K562 (cell line): Measurements from ENCODE around the gene TXNL4A. TPM values are rescaled to one million over a fixed set of nuclear protein-coding genes. Genes with fewer than 3 reads are reported as not detected.
A peak's percentile ranks its signal among the peaks of the same experiment; 100 is the strongest.

Experiments
- ATAC-seq: fragments of 200-7000 bp; cut with Tn5 transposase; 3 replicates; pipeline ENCODE4 v1.9.1; 2020; ENCODE audit warnings: moderate library complexity
- BruUV-seq: library from RNA; stranded (reverse); fragments of 400-500 nt; replicated peaks from 2 replicates; lab custom pipeline; 2021; lab: Mats Ljungman, UMichigan
- CTCF ChIA-PET: fragments of 300-600 bp; formaldehyde crosslinking; extraction: SDS; loops from one replicate; lab custom pipeline; 2021; ENCODE audit warnings: low intra/inter-chr PET ratio; lab: Yijun Ruan, JAX
- POLR2A ChIA-PET: fragments of 300-600, 350-650 bp; sonication (Branson Sonifier 250); formaldehyde crosslinking; extraction: SDS; loops from one replicate; lab custom pipeline; 2021; ENCODE audit warnings: antibody characterized with exemption, inconsistent platforms; lab: Yijun Ruan, JAX
- DNase-seq, 4 experiments: peaks; one replicate each; pipeline versions ENCODE4 v3.0.0 to v3.0.0-alpha.2; 2011 to 2018; ENCODE audit warnings: low spot score in 3 of 4, mixed read lengths in 3 of 4; ENCODE audit errors: extremely low read depth in 1 of 4
- FAIRE-seq: peaks from 2 replicates; lab custom pipeline; 2011; peaks lifted over from hg19 to GRCh38; lab: Jason Lieb, UNC
- H2AFZ ChIP-seq: 2 replicates; pipeline ENCODE4 v1.6.0; 2011; ENCODE audit warnings: low read depth, low read length, control low read depth, inconsistent platforms
- H3K27ac ChIP-seq: fragments of 200-600 bp; 3 replicates; pipeline ENCODE4 v1.8.0; 2011; ENCODE audit warnings: low read depth, mild to moderate bottlenecking, control low read depth, inconsistent platforms, low read length, moderate library complexity, mixed read lengths; ENCODE audit errors: extremely low read depth
- H3K27me3 ChIP-seq, 2 experiments: fragments of 300-600 bp in 1 of 2; 2 replicates in 1 of 2; 3 replicates in 1 of 2; pipeline versions ENCODE4 v1.6.0 to v1.8.0; 2011; ENCODE audit warnings: inconsistent platforms in 2 of 2, low read length in 2 of 2, mild to moderate bottlenecking in 1 of 2, mixed read lengths in 1 of 2, moderate library complexity in 1 of 2; ENCODE audit not compliant: control insufficient read depth in 2 of 2, insufficient read depth in 2 of 2
- H3K36me3 ChIP-seq: fragments of 300-600 bp; 3 replicates; pipeline ENCODE4 v1.8.0; 2011; ENCODE audit warnings: mild to moderate bottlenecking, low read length, inconsistent platforms; ENCODE audit not compliant: control insufficient read depth, insufficient read depth
- H3K4me1 ChIP-seq, 2 experiments: fragments of 200-600 bp in 1 of 2; replicated peaks in 1 of 2; 2 replicates in 1 of 2; 3 replicates in 1 of 2; pipeline versions ENCODE4 v1.5.1 to v1.8.0; 2011; ENCODE audit warnings: inconsistent platforms in 2 of 2, low read length in 2 of 2, mild to moderate bottlenecking in 1 of 2, mixed read lengths in 1 of 2, moderate library complexity in 1 of 2; ENCODE audit not compliant: control insufficient read depth in 2 of 2, insufficient read depth in 2 of 2
- H3K4me2 ChIP-seq: 2 replicates; pipeline ENCODE4 v1.6.1; 2011; ENCODE audit warnings: low read length, control low read depth, inconsistent platforms, mixed read lengths; ENCODE audit not compliant: insufficient read depth
- H3K4me3 ChIP-seq: fragments of 200-600 bp; sonication (generic), shearing (Covaris generic); 2 replicates; pipeline ENCODE4 v1.5.1; 2016; ENCODE audit warnings: control low read depth, inconsistent platforms
- H3K79me2 ChIP-seq: fragments of 200-600 bp; 3 replicates; pipeline ENCODE4 v1.8.0; 2011; ENCODE audit warnings: low read length, inconsistent platforms; ENCODE audit not compliant: control insufficient read depth, insufficient read depth
- H3K9ac ChIP-seq, 2 experiments: 2 replicates each; pipeline versions ENCODE4 v1.6.0 to v1.6.1; 2011; ENCODE audit warnings: low read depth in 2 of 2, low read length in 2 of 2, control low read depth in 1 of 2, inconsistent platforms in 1 of 2, mild to moderate bottlenecking in 1 of 2, mixed read lengths in 1 of 2; ENCODE audit not compliant: insufficient read depth in 1 of 2
- H3K9me1 ChIP-seq: one replicate; pipeline ENCODE4 v1.6.0; 2011; ENCODE audit warnings: inconsistent platforms, mild to moderate bottlenecking, low read length, moderate library complexity; ENCODE audit not compliant: control insufficient read depth, insufficient read depth
- H3K9me3 ChIP-seq: replicated peaks from 2 replicates; pipeline ENCODE4 v1.5.1; 2011; ENCODE audit warnings: low read depth, low read length, inconsistent platforms; ENCODE audit not compliant: control insufficient read depth, insufficient read depth
- H4K20me1 ChIP-seq: replicated peaks from 2 replicates; pipeline ENCODE4 v1.6.1; 2011; ENCODE audit warnings: low read length, inconsistent platforms, mixed read lengths; ENCODE audit not compliant: control insufficient read depth, insufficient read depth
- FOXM1 ChIP-seq, 2 experiments: fragments of 450-650 bp in 1 of 2; sonication (generic) in 1 of 2; formaldehyde crosslinking in 1 of 2; IDR thresholded peaks; 2 replicates each; pipeline versions ENCODE4 v1.6.1 to v1.9.0; 2017 to 2022; ENCODE audit warnings: low read depth in 2 of 2, mild to moderate bottlenecking in 2 of 2, missing genetic modification reagents in 1 of 2, moderate library complexity in 1 of 2
- IFI16 ChIP-seq: fragments of 250-450 bp; sonication (Bioruptor Pico); IDR thresholded peaks from 2 replicates; pipeline ENCODE4 v2.1.2; 2022; ENCODE audit warnings: mild to moderate bottlenecking, inconsistent platforms
- KDM1A ChIP-seq, 2 experiments: fragments of 450-650 bp; IDR thresholded peaks; 2 replicates each; pipeline ENCODE4 v1.6.1; 2016; ENCODE audit warnings: mild to moderate bottlenecking in 2 of 2
- MEF2A ChIP-seq: IDR thresholded peaks from 2 replicates; pipeline ENCODE4 v1.6.1; 2011; ENCODE audit warnings: low read depth, mild to moderate bottlenecking, low read length, moderate library complexity; ENCODE audit not compliant: control insufficient read depth
- MEIS2 ChIP-seq: fragments of 450-650 bp; IDR thresholded peaks from 2 replicates; pipeline ENCODE4 v1.6.1; 2014; ENCODE audit warnings: mild to moderate bottlenecking; ENCODE audit not compliant: partially characterized antibody
- POLR3A ChIP-seq: IDR thresholded peaks from 2 replicates; pipeline ENCODE4 v1.6.1; 2011; ENCODE audit warnings: borderline replicate concordance, mild to moderate bottlenecking, moderate library complexity; ENCODE audit not compliant: insufficient read length, insufficient read depth; ENCODE audit errors: extremely low read depth
- STAG1 ChIP-seq: sonication (generic); formaldehyde crosslinking; IDR thresholded peaks from 2 replicates; pipeline ENCODE4 v1.5.0; 2020; ENCODE audit warnings: missing genetic modification reagents, borderline replicate concordance
- ZNF444 ChIP-seq: fragments of 250-450 bp; sonication (Bioruptor Pico); IDR thresholded peaks from 2 replicates; pipeline ENCODE4 v1.4.0; 2020; ENCODE audit warnings: mild to moderate bottlenecking, moderate library complexity
- WGBS: fragments of 100-300 bp; shearing (Covaris generic); methylation state at CpG from one replicate; pipeline ENCODE4 v1.1.6; 2016; ENCODE audit warnings: low coverage, mixed read lengths; ENCODE audit not compliant: insufficient coverage; ENCODE audit errors: missing lambda C conversion rate; 5-methylcytosine and 5-hydroxymethylcytosine counted together
- in situ Hi-C: fragments of 300-500 bp; cut with MboI; formaldehyde crosslinking; loops from 4 replicates; pipeline ENCODE4 v1.15.0; 2018; ENCODE audit warnings: inconsistent platforms, mixed read lengths
- intact Hi-C: fragments of 100-400 bp; cut with micrococcal nuclease; formaldehyde crosslinking; loops from 2 replicates; pipeline ENCODE4 v1.14.2; 2022
- polyA plus RNA-seq, 8 experiments: library from polyadenylated mRNA; depleted of rRNA in 4 of 8; stranded (reverse) in 5 of 8; unstranded in 3 of 8; fragments of >200 nt; fragmentation: Nextera tagmentation in 2 of 8; fragmentation: Illumina TruSeq in 1 of 8; extraction: Ambion mirVana in 2 of 8; extraction: Trizol in 1 of 8; gene quantifications; 2 replicates each; pipeline versions ENCODE4 v1.2.1 to v1.2.3, GENCODE V29; 2011 to 2014; ENCODE audit warnings: inconsistent platforms in 1 of 8, missing spikeins in 1 of 8
- total RNA-seq, 7 experiments: library from RNA; depleted of rRNA in 6 of 7; stranded (reverse); fragments of >200 nt in 6 of 7; fragmentation: Illumina TruSeq in 2 of 7; extraction: Trizol in 2 of 7; gene quantifications; 2 replicates each; pipeline versions ENCODE4 v1.2.1 to v1.2.3, GENCODE V29; 2011 to 2021; ENCODE audit warnings: low replicate concordance in 1 of 7
- TF ChIP-seq, protein P1 (sequence below): fragments of 450-650 bp; formaldehyde crosslinking; IDR thresholded peaks from 2 replicates; pipeline ENCODE4 v1.4.0; 2020; ENCODE audit warnings: mild to moderate bottlenecking, moderate library complexity
- TF ChIP-seq, protein P2 (sequence below): sonication (generic); formaldehyde crosslinking; IDR thresholded peaks from 2 replicates; pipeline ENCODE4 v1.8.0; 2022; ENCODE audit warnings: mild to moderate bottlenecking, missing genetic modification reagents
- TF ChIP-seq, protein P3 (sequence below): sonication (generic); formaldehyde crosslinking; IDR thresholded peaks from 2 replicates; pipeline ENCODE4 v1.8.0; 2022; ENCODE audit warnings: missing genetic modification reagents, mild to moderate bottlenecking, moderate library complexity, borderline replicate concordance
- TF ChIP-seq, protein P4 (sequence below), 2 experiments: fragments of 250-450 bp in 1 of 2; fragments of 450-650 bp in 1 of 2; sonication (Bioruptor Pico) in 1 of 2; IDR thresholded peaks; 2 replicates each; pipeline versions ENCODE4 v1.6.1 to v1.8.0; 2016 to 2021; ENCODE audit warnings: mild to moderate bottlenecking in 2 of 2, moderate library complexity in 2 of 2, missing compliant biosample characterization in 1 of 2, missing genetic modification characterization in 1 of 2
- TF ChIP-seq, protein P5 (sequence below): IDR thresholded peaks from 3 replicates; pipeline ENCODE4 v1.6.1; 2011; ENCODE audit warnings: borderline replicate concordance, mild to moderate bottlenecking; ENCODE audit not compliant: insufficient read length, insufficient read depth

TXNL4A gene
- total and polyA plus RNA-seq, 9 of the 15 experiments (the other 6 are each of a cell fraction or from before 2014, with no cell fraction given) = 27.0 to 132 (median 87.5) TPM

DNA sequence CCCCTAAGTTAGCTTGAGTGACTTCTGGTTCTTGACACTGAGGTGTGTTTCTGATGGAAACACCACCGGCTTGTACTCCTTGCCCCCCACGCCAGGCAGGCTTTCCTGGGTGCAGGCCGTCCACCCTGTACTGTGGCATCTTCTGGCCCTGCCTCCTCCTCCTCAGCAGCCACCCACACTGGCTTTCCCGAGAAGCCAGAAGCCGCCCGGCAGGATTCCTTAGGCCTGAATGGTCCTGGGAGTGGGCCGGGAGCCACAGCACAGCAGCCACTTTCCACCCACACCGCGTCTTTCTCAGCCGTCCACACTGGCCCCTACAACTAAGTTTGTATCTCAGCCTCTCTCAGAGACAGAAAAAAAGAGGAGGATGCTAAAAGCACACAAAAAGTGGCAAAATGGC lies 26.1 kb downstream of the TXNL4A start (continued):
- TF ChIP-seq, protein P1, sequence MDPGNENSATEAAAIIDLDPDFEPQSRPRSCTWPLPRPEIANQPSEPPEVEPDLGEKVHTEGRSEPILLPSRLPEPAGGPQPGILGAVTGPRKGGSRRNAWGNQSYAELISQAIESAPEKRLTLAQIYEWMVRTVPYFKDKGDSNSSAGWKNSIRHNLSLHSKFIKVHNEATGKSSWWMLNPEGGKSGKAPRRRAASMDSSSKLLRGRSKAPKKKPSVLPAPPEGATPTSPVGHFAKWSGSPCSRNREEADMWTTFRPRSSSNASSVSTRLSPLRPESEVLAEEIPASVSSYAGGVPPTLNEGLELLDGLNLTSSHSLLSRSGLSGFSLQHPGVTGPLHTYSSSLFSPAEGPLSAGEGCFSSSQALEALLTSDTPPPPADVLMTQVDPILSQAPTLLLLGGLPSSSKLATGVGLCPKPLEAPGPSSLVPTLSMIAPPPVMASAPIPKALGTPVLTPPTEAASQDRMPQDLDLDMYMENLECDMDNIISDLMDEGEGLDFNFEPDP (CRISPR knock-in tag) = no peak
- TF ChIP-seq IFI16 (CRISPR knock-in tag) = no peak

DNA sequence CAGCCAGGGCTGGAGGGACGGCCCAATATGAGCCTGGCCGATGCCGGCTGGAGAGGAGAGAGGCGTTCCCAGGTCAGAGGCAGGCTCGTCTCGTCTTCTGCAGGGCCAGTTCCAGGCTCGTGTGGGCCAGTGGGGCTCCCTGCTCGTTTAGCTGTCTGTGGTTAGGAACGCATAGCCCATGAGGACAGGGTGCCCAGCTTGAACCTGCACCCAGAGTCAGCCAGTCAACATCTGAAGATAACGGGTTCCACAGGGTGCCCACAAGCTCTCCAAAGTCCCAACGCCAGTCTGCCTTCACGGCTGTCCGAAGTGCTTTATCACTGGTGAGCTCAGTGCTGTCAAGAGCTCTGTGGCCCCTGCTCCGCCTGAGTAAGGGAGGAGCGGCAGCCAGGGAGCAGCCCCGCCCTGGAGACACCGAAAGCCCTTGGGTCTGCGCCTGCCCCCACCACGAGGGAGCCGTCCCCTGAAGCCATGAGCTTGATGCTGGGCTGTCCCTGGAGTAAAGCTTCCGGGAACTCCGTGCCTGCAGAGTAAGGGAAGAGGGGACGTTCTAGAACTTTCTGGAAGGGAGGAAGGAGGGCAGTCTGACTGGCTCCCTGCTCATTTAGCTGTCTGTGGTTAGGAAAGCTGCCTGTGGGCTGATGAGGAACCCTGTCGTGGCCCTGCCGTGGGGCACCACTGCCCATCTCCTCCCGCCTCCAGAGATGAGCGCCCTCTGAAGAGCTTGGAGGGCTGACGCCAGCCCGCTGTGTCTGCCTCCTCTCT lies 26.7 kb downstream of the TXNL4A start:
- intact Hi-C loops = no loop called here
- H3K9ac ChIP-seq = peak overlapping the region in 1 of 2 experiments; percentile 70; a peak in 3 of 4 replicates
- TF ChIP-seq ZNF444 (CRISPR knock-in tag) = no peak
- peak; percentile 77 for TF ChIP-seq MEIS2
- TF ChIP-seq, protein P2, sequence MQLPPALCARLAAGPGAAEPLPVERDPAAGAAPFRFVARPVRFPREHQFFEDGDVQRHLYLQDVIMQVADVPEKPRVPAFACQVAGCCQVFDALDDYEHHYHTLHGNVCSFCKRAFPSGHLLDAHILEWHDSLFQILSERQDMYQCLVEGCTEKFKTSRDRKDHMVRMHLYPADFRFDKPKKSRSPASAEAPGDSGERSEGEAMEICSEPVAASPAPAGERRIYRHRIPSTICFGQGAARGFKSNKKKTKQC (CRISPR knock-in tag) = no peak
- TF ChIP-seq STAG1 (CRISPR knock-in tag) = no peak
- TF ChIP-seq POLR3A = no peak
- no peak for TF ChIP-seq KDM1A (IDR thresholded peaks at IDR 0.05)
- TF ChIP-seq, protein P3, sequence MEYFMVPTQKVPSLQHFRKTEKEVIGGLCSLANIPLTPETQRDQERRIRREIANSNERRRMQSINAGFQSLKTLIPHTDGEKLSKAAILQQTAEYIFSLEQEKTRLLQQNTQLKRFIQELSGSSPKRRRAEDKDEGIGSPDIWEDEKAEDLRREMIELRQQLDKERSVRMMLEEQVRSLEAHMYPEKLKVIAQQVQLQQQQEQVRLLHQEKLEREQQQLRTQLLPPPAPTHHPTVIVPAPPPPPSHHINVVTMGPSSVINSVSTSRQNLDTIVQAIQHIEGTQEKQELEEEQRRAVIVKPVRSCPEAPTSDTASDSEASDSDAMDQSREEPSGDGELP (CRISPR knock-in tag) = 0 out of 2 replicates have a peak, but pooled peaks have one; percentile 14
- TF ChIP-seq, protein P4, sequence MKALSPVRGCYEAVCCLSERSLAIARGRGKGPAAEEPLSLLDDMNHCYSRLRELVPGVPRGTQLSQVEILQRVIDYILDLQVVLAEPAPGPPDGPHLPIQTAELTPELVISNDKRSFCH (CRISPR knock-in tag; IDR thresholded peaks at IDR 0.05) = no peak
- TF ChIP-seq, protein P4 (tag; IDR thresholded peaks at IDR 0.05) = no peak
- TF ChIP-seq MEF2A = no peak
- TF ChIP-seq, protein P5, sequence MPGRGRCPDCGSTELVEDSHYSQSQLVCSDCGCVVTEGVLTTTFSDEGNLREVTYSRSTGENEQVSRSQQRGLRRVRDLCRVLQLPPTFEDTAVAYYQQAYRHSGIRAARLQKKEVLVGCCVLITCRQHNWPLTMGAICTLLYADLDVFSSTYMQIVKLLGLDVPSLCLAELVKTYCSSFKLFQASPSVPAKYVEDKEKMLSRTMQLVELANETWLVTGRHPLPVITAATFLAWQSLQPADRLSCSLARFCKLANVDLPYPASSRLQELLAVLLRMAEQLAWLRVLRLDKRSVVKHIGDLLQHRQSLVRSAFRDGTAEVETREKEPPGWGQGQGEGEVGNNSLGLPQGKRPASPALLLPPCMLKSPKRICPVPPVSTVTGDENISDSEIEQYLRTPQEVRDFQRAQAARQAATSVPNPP = no peak
- TF ChIP-seq FOXM1 (IDR thresholded peaks at IDR 0.05; ENCODE audit: low read depth) = no peak
- TF ChIP-seq FOXM1 (CRISPR knock-in tag; IDR thresholded peaks at IDR 0.05; ENCODE audit: low read depth) = no peak

More for the DNA sequence above, 26.7 kb downstream of the TXNL4A start:
- WGBS = 37% methylated on average over 17 of the region's 29 CpGs
- Histone ChIP-seq H2AFZ (peak overlapping the region; percentile 72), H3K27me3 (no peaks in the 10 kb centered on the region), H3K9me1 (no peaks in the 10 kb centered on the region), H3K36me3 (no peaks in the 10 kb centered on the region), H3K79me2 (no peaks in the 10 kb centered on the region), H3K9me3 (no peaks in the 10 kb centered on the region), H4K20me1 (no peaks in the 10 kb centered on the region), H3K4me1 (peaks cover 15 to 29% of the 10 kb centered on the region in 2 experiments; a peak in 4 of 5 replicates), H3K4me3 (no peak overlapping the region), H3K27ac (no peak overlapping the region), H3K4me2 (peak overlapping the region; percentile 27; the same call in 1 of the 2 replicates)
- peak; percentile 74 for FAIRE-seq
- peak; percentile 96 for ATAC-seq
- ChIA-PET CTCF (no interaction called here), POLR2A (interaction anchor here (0.5 to 1.2 kb wide), 7 partner anchors 8 to 1287 kb away, joined by 3 to 4 read pairs (median 3); no protein-coding TSS in a partner anchor)
- in situ Hi-C loops = no loop called here
- no TSS peak for BruUV-seq
- DNase-seq = peak; percentile 61 to 69 (median 68)
